Endothelial cell of umbilical vein (primary cell): ENCODE data around the gene SSR2. TPM values are rescaled to one million over a fixed set of nuclear protein-coding genes. Genes with fewer than 3 reads are reported as not detected.

Experiments
- BruUV-seq: library from RNA; stranded (reverse); fragments of 400-500 nt; replicated peaks from 2 replicates; lab custom pipeline; 2021; lab: Mats Ljungman, UMichigan
- CTCF ChIA-PET: fragments of 300-600, 350-600 bp; sonication (Branson Sonifier 250); formaldehyde crosslinking; loops from one replicate; lab custom pipeline; 2021; ENCODE audit warnings: antibody characterized with exemption, inconsistent platforms; lab: Charles Lee
- POLR2A ChIA-PET: fragments of 300-600, 350-600 bp; sonication (Branson Sonifier 250); formaldehyde crosslinking; loops from one replicate; lab custom pipeline; 2021; ENCODE audit warnings: antibody characterized with exemption, inconsistent platforms; lab: Charles Lee
- DNase-seq: peaks from one replicate; pipeline ENCODE4 v3.0.0-alpha.2; 2011; ENCODE audit warnings: low read depth, low spot score
- FAIRE-seq: peaks from 2 replicates; lab custom pipeline; 2011; peaks lifted over from hg19 to GRCh38; lab: Jason Lieb, UNC
- H2AFZ ChIP-seq: 2 replicates; pipeline ENCODE4 v1.6.0; 2012; ENCODE audit warnings: low read depth, low read length, control low read depth, inconsistent platforms
- H3K27ac ChIP-seq: 2 replicates; pipeline ENCODE4 v1.5.1; 2011; ENCODE audit warnings: low read depth, mild to moderate bottlenecking, control low read depth, low read length, moderate library complexity; ENCODE audit not compliant: insufficient read depth
- H3K27me3 ChIP-seq, 2 experiments: 2 replicates each; pipeline versions ENCODE4 v1.6.0 to v1.6.1; 2011; ENCODE audit warnings: low read length in 2 of 2, mixed read lengths in 1 of 2; ENCODE audit not compliant: control insufficient read depth in 2 of 2, insufficient read depth in 2 of 2
- H3K36me3 ChIP-seq, 2 experiments: 2 replicates in 1 of 2; 3 replicates in 1 of 2; pipeline ENCODE4 v1.5.1; 2011; ENCODE audit warnings: low read length in 2 of 2, mild to moderate bottlenecking in 1 of 2, moderate library complexity in 1 of 2; ENCODE audit not compliant: control insufficient read depth in 2 of 2, insufficient read depth in 2 of 2; ENCODE audit errors: extremely low read depth in 1 of 2
- H3K4me1 ChIP-seq: 3 replicates; pipeline ENCODE4 v1.5.1; 2011; ENCODE audit warnings: mild to moderate bottlenecking, low read length; ENCODE audit not compliant: control insufficient read depth, insufficient read depth; ENCODE audit errors: extremely low read depth
- H3K4me2 ChIP-seq: 2 replicates; pipeline ENCODE4 v1.6.1; 2011; ENCODE audit warnings: low read length, control low read depth, mixed read lengths; ENCODE audit not compliant: insufficient read depth
- H3K4me3 ChIP-seq, 3 experiments: fragments of 200-600 bp in 1 of 3; sonication (generic), shearing (Covaris generic) in 1 of 3; replicated peaks in 1 of 3; 2 replicates each; pipeline ENCODE4 v1.5.1; 2011 to 2016; ENCODE audit warnings: control low read depth in 3 of 3, low read length in 3 of 3, mild to moderate bottlenecking in 2 of 3, inconsistent platforms in 1 of 3, low read depth in 1 of 3, moderate library complexity in 1 of 3; ENCODE audit not compliant: insufficient read depth in 1 of 3
- H3K79me2 ChIP-seq: 2 replicates; pipeline ENCODE4 v1.6.0; 2012; ENCODE audit warnings: low read length, inconsistent platforms; ENCODE audit not compliant: control insufficient read depth, insufficient read depth
- H3K9ac ChIP-seq: replicated peaks from 2 replicates; pipeline ENCODE3; 2011; ENCODE audit warnings: low read length, control low read depth; ENCODE audit not compliant: insufficient read depth; ENCODE audit errors: extremely low read depth
- H3K9me1 ChIP-seq: replicated peaks from 3 replicates; pipeline ENCODE4 v1.6.0; 2011; ENCODE audit warnings: mild to moderate bottlenecking, low read length; ENCODE audit not compliant: control insufficient read depth, insufficient read depth; ENCODE audit errors: extremely low read depth
- H3K9me3 ChIP-seq: replicated peaks from 2 replicates; pipeline ENCODE4 v1.5.1; 2012; ENCODE audit warnings: low read length, inconsistent platforms; ENCODE audit not compliant: control insufficient read depth, insufficient read depth
- H4K20me1 ChIP-seq: replicated peaks from 2 replicates; pipeline ENCODE3; 2011; ENCODE audit warnings: mild to moderate bottlenecking, low read length; ENCODE audit not compliant: control insufficient read depth, insufficient read depth; ENCODE audit errors: extremely low read depth
- EZH2 ChIP-seq: IDR thresholded peaks from 2 replicates; pipeline ENCODE4 v1.6.1; 2012; ENCODE audit warnings: borderline replicate concordance, low read depth, mild to moderate bottlenecking, moderate library complexity, low read length, inconsistent platforms; ENCODE audit not compliant: severe bottlenecking
- FOS ChIP-seq: IDR thresholded peaks from 2 replicates; pipeline ENCODE4 v1.6.1; 2011; ENCODE audit warnings: mild to moderate bottlenecking, low read length, moderate library complexity, borderline replicate concordance; ENCODE audit not compliant: insufficient read depth
- GATA2 ChIP-seq: IDR thresholded peaks from 2 replicates; pipeline ENCODE4 v1.7.0; 2011; ENCODE audit warnings: low read depth, mild to moderate bottlenecking, moderate library complexity, mixed read lengths, low read length; ENCODE audit not compliant: insufficient read length, insufficient read depth
- JUN ChIP-seq: IDR thresholded peaks from 2 replicates; pipeline ENCODE4 v1.6.1; 2011; ENCODE audit warnings: borderline replicate concordance, low read depth; ENCODE audit not compliant: insufficient read length, insufficient read depth
- MYC ChIP-seq: IDR thresholded peaks from one replicate; pipeline ENCODE4 v1.6.1; 2011; ENCODE audit warnings: mild to moderate bottlenecking, low read depth, low read length
- POLR2A ChIP-seq: IDR thresholded peaks from 2 replicates; pipeline ENCODE4 v1.6.1; 2012; ENCODE audit warnings: low read depth, mild to moderate bottlenecking, control low read depth, low read length
- POLR2AphosphoS5 ChIP-seq: IDR thresholded peaks from 2 replicates; pipeline ENCODE4 v1.6.1; 2012; ENCODE audit warnings: low read depth, mild to moderate bottlenecking, control low read depth, low read length, moderate library complexity; ENCODE audit not compliant: insufficient read depth
- dilution Hi-C: fragments of 300-500 bp; cut with MboI; formaldehyde crosslinking; loops from one replicate; pipeline ENCODE4 v1.15.0; 2019; ENCODE audit warnings: low sequenced_read_pairs; ENCODE audit not compliant: extremely low pct_ligation_motif_present
- intact Hi-C: fragments of 100-400 bp; cut with micrococcal nuclease; formaldehyde crosslinking; loops from one replicate; pipeline ENCODE4 v1.10.0; 2022
- polyA plus RNA-seq, 4 experiments: library from polyadenylated mRNA; depleted of rRNA in 3 of 4; stranded (reverse) in 3 of 4; unstranded in 1 of 4; fragments of >200 nt; gene quantifications; 2 replicates each; pipeline versions ENCODE4 v1.2.1 to v1.2.3, GENCODE V29; 2011 to 2012; ENCODE audit warnings: missing spikeins in 1 of 4
- total RNA-seq: library from RNA; stranded (reverse); gene quantifications from 2 replicates; pipeline ENCODE4 v1.2.3, GENCODE V29; 2021
- TF ChIP-seq, protein P1 (sequence below), 2 donors: IDR thresholded peaks; 1 replicate in 1 of 2; 2 replicates in 1 of 2; pipeline ENCODE4 v1.5.1; 2011; ENCODE audit warnings: low read length in 2 of 2, mild to moderate bottlenecking in 2 of 2, moderate library complexity in 2 of 2, control low read depth in 1 of 2, inconsistent platforms in 1 of 2, low read depth in 1 of 2; ENCODE audit not compliant: insufficient read depth in 1 of 2; ENCODE audit errors: extremely low read depth in 1 of 2
- TF ChIP-seq, protein P2 (sequence below): IDR thresholded peaks from 2 replicates; pipeline ENCODE4 v1.6.1; 2011; ENCODE audit not compliant: insufficient read depth, insufficient read length

The SSR2 gene
- total and polyA plus RNA-seq, 2 donors (not counting 3 experiments of a cell fraction or from before 2014, with no cell fraction given) = 362 to 1,787 TPM

DNA sequence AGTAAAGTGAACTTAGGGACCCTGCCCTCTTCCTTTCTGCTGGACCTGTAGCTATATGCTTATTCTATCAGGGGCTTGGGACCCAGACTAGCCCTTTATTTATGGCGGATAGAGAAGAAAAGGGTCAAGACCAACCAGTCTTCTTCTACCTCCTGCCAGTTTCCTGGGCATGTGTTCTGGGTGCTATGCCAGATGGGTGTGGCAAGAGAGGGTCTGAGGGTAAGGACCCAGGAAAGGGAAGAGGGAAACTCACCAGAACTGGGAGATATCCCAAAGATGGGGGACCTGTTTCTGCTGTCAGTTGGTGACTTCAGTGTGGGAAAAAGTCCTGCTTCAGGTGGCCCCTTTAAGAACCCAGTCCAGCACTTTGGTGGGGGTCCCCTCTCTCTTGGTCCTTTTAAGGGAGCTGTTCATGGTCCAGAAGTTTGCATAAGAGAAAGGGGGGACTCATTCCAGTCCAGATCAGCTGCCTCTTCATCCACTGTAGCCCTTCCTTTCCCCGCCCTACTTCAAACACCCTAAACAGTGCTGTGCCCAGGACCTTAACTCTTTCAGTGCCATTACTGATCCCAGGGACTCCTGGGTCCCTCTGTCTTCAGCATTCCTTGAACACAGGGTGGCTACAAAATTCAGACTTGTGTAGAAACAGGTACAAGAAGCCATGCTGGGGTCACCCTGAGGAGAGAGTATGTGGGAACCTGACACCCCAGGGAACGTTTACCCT is 18.4 kb downstream of the SSR2 start:
- Histone ChIP-seq H3K9ac (no peak overlapping the region), H3K4me2 (no peak overlapping the region), H3K4me1 (no peaks in the 10 kb centered on the region), H3K4me3 (no peak overlapping the region), H3K9me3 (no peaks in the 10 kb centered on the region), H2AFZ (no peak overlapping the region), H3K27ac (no peak overlapping the region), H4K20me1 (no peaks in the 10 kb centered on the region), H3K27me3 (no peaks in the 10 kb centered on the region), H3K9me1 (no peaks in the 10 kb centered on the region), H3K36me3 (peaks cover 0 to 2% of the 10 kb centered on the region in 2 experiments), H3K79me2 (no peaks in the 10 kb centered on the region)
- no TSS peak for BruUV-seq
- intact Hi-C loops = no loop called here
- CTCF ChIA-PET = interaction anchor here (2.7 to 4.4 kb wide), 3 partner anchors 12 to 64 kb away, joined by 19 to 22 read pairs (median 19); no protein-coding TSS in a partner anchor
- TF ChIP-seq, protein P1, sequence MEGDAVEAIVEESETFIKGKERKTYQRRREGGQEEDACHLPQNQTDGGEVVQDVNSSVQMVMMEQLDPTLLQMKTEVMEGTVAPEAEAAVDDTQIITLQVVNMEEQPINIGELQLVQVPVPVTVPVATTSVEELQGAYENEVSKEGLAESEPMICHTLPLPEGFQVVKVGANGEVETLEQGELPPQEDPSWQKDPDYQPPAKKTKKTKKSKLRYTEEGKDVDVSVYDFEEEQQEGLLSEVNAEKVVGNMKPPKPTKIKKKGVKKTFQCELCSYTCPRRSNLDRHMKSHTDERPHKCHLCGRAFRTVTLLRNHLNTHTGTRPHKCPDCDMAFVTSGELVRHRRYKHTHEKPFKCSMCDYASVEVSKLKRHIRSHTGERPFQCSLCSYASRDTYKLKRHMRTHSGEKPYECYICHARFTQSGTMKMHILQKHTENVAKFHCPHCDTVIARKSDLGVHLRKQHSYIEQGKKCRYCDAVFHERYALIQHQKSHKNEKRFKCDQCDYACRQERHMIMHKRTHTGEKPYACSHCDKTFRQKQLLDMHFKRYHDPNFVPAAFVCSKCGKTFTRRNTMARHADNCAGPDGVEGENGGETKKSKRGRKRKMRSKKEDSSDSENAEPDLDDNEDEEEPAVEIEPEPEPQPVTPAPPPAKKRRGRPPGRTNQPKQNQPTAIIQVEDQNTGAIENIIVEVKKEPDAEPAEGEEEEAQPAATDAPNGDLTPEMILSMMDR (IDR thresholded peaks at IDR 0.05; ENCODE audit: extremely low read depth in 1 of 2, insufficient read depth in 1 of 2, low read depth in 1 of 2, low read length in 2 of 2) = no peak
- no peak for TF ChIP-seq POLR2AphosphoS5
- no peak for TF ChIP-seq JUN
- TF ChIP-seq FOS = no peak
- TF ChIP-seq MYC = no peak
- TF ChIP-seq GATA2 = no peak
- TF ChIP-seq, protein P2, sequence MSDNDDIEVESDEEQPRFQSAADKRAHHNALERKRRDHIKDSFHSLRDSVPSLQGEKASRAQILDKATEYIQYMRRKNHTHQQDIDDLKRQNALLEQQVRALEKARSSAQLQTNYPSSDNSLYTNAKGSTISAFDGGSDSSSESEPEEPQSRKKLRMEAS = no peak
- TF ChIP-seq EZH2 = no peak
- no peak for TF ChIP-seq POLR2A
- dilution Hi-C loops = no loop called here
- POLR2A ChIA-PET = interaction anchor here (0.5 kb wide), 1 partner anchor 247 kb away, joined by 4 read pairs; no protein-coding TSS in a partner anchor
- FAIRE-seq (no peak), DNase-seq (no peak)
